Measurements from ENCODE around the gene NFE2L1. TPM values are rescaled to one million over a fixed set of nuclear protein-coding genes. Genes with fewer than 3 reads are reported as not detected.

Gene NFE2L1
- total and polyA plus RNA-seq, 8 donors: 27.4 to 74.0 (median 44.5) TPM

DNA sequence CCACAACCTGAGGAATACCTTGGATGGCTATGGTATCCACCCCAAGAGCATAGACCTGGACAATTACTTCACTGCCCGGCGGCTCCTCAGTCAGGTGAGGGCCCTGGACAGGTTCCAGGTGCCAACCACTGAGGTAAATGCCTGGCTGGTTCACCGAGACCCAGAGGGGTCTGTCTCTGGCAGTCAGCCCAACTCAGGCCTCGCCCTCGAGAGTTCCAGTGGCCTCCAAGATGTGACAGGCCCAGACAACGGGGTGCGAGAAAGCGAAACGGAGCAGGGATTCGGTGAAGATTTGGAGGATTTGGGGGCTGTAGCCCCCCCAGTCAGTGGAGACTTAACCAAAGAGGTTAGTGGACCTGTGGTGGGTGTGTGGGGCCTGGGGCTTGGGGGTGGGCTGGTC, 3.1 kb downstream of the NFE2L1 start:
- Histone ChIP-seq H3K27ac (peak overlapping the region in 3 of 4 donors; percentile 7 to 95 (median 89)), H3K36me3 (peaks cover 0 to 9% (median 3%) of the 10 kb centered on the region in 3 donors), H3K27me3 (no peaks in the 10 kb centered on the region), H3K9me3 (no peaks in the 10 kb centered on the region), H3K4me1 (peaks cover 44 to 66% (median 48%) of the 10 kb centered on the region in 3 donors), H3K4me3 (no peak overlapping the region)
- TF ChIP-seq, protein P1, sequence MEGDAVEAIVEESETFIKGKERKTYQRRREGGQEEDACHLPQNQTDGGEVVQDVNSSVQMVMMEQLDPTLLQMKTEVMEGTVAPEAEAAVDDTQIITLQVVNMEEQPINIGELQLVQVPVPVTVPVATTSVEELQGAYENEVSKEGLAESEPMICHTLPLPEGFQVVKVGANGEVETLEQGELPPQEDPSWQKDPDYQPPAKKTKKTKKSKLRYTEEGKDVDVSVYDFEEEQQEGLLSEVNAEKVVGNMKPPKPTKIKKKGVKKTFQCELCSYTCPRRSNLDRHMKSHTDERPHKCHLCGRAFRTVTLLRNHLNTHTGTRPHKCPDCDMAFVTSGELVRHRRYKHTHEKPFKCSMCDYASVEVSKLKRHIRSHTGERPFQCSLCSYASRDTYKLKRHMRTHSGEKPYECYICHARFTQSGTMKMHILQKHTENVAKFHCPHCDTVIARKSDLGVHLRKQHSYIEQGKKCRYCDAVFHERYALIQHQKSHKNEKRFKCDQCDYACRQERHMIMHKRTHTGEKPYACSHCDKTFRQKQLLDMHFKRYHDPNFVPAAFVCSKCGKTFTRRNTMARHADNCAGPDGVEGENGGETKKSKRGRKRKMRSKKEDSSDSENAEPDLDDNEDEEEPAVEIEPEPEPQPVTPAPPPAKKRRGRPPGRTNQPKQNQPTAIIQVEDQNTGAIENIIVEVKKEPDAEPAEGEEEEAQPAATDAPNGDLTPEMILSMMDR (IDR thresholded peaks at IDR 0.05): no peak
- peak in 1 of 6 donors; percentile 59 for DNase-seq
- intact Hi-C loops (cut with DNase I): no loop called here
- ATAC-seq: no peak
- WGBS, 2 donors: 61 to 62% methylated on average over 10 of the region's 10 CpGs
- no peak for FAIRE-seq

DNA sequence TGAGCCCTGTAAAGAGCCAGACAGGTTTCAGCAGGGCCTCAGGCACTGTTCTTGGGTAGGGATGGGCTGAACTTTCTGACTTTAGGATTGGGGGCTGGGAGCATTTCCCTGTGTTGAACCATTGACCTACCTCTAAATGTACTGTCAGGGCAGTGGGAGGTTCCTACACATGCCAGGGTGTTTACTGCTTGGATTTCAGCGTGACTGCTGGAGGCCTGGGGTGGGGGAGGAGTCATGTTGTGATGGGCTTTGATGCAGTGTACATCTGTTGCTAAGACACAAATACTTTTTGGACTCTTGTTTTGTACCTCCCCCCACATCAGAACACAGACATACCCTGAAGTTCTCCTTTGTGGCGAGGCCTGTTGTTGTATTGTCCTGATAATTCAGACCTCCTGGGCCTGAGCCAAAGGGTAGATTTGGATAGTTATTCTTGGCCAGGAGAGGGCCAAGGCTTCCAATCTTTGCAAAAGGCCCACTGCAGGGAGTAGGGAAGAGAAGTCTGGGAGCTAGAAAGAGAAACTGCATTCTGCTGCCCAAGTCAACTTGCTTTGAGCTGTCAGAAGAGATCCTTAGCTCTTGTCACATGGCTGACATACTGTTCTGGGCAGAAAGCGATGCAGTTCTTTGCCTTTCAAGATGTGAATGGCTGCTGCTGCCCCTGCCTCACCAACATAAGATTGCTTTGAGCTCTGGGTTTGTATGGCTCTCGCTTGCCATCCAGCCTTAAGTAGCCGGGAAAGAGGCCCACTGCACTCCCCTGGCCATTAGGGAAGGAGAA, 3.7 kb downstream of the NFE2L1 start:
- no peak for ATAC-seq
- Histone ChIP-seq H3K36me3 (peaks cover 0 to 15% (median 6%) of the 10 kb centered on the region in 3 donors), H3K4me1 (peaks cover 38 to 60% (median 43%) of the 10 kb centered on the region in 3 donors)

DNA sequence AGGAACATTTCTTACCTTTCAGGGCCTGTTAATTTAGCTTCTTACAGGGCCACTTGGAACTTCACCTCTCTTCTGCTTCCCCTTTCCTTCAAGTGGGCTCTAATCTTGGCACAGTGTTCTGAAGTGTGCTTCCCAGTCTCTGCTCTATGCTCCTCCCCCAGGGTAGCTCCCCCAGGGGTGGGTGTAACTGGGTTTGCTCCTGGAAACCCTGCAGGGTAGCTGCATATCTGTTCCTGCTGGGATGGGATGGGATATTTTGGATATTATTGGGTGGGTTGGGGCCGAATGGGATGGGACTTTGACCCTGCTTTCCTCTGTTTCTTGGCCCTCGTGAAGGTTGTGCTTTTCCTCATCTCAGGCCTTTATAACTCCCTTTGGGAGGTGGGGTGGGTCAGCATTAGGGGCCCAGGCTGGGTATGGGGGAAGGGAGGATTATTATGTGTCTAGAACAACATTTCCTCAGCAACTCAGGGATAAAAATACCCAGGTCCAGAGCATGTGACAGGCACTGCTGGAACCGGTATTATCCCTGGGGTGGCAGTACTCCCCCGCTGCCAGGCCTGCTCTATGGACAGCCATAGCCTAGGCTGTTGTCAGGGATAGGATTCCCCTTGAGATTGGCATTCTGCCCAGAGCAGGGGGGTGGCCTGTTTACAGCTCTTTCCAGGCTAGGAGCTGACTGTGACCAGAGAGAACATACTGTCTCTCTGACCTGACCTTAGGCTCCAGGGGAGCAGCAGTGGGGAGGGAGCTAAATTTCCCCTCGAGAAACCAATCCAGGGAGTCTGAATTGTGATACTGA, 5.0 kb downstream of the NFE2L1 start:
- Histone ChIP-seq H3K4me3 (no peak overlapping the region), H3K9me3 (no peaks in the 10 kb centered on the region), H3K4me1 (peaks cover 38 to 57% (median 43%) of the 10 kb centered on the region in 3 donors), H3K36me3 (peaks cover 0 to 28% (median 13%) of the 10 kb centered on the region in 3 donors), H3K27ac (peak overlapping the region in 3 of 4 donors; percentile 8 to 33 (median 28)), H3K27me3 (no peaks in the 10 kb centered on the region)
- no peak for FAIRE-seq
- TF ChIP-seq, protein P1 (IDR thresholded peaks at IDR 0.05): no peak
- peak in 2 of 4 donors; percentile 3 to 21 for ATAC-seq
- intact Hi-C loops (cut with DNase I): no loop called here
- DNase-seq: peak in 4 of 6 donors; percentile 53 to 74 (median 57)
- 23 to 25% methylated on average over 5 of the region's 5 CpGs for WGBS, 2 donors

More for the DNA sequence above, 3.7 kb downstream of the NFE2L1 start:
- 49 to 55% methylated on average over 5 of the region's 5 CpGs for WGBS, 2 donors
- no peak for FAIRE-seq
- DNase-seq: no peak
- intact Hi-C loops (cut with DNase I): no loop called here
- Histone ChIP-seq H3K9me3 (no peaks in the 10 kb centered on the region), H3K27ac (peak overlapping the region in 3 of 4 donors; percentile 42 to 95 (median 89)), H3K4me3 (no peak overlapping the region), H3K27me3 (no peaks in the 10 kb centered on the region)
- TF ChIP-seq, protein P1 (IDR thresholded peaks at IDR 0.05): no peak

DNA sequence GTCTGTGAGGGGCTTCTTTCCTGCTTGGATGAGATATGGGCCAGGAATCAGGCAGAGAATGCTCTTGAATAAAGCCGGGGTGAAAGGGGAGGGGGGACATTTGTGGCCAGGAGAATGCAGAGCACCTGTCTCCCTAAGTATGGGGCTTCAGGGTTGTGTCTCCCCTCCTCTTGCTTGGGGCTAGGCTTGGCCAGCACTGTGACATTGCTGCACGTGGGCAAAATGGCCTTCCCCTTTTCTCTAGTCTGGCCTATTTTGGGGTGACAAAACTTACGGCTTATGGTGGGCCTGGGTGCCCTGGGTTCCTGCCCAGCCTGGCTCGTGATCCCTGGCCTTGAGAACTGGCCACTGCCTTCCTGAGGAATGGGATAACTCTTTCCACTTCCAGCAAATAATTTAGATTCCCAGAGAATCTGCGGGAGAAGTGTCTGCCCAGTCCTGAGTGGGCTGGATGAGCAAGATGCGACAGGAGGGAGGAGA, 5.6 kb downstream of the NFE2L1 start:
- intact Hi-C loops (cut with DNase I): no loop called here
- Histone ChIP-seq H3K4me1 (peaks cover 38 to 57% (median 43%) of the 10 kb centered on the region in 3 donors), H3K27ac (peak overlapping the region in 2 of 4 donors; percentile 28 to 33), H3K27me3 (no peaks in the 10 kb centered on the region), H3K36me3 (peaks cover 0 to 34% (median 18%) of the 10 kb centered on the region in 3 donors), H3K4me3 (peak overlapping the region in 1 of 4 donors; percentile 10), H3K9me3 (no peaks in the 10 kb centered on the region)
- DNase-seq (no peak), ATAC-seq (no peak), FAIRE-seq (no peak)
- TF ChIP-seq, protein P1 (IDR thresholded peaks at IDR 0.05): no peak
- 37 to 39% methylated on average over 6 of the region's 6 CpGs for WGBS, 2 donors
